GM23248 (cell line): ENCODE data around the gene TSPAN8. TPM values are rescaled to one million over a fixed set of nuclear protein-coding genes. Genes with fewer than 3 reads are reported as not detected.

Experiments used
- DNase-seq: peaks from one replicate; pipeline ENCODE4 v3.0.0-alpha.2; 2015
- H2AFZ ChIP-seq: fragments of 200-600 bp; sonication (generic); 2 replicates; pipeline ENCODE4 v1.6.1; 2016; ENCODE audit warnings: antibody characterized with exemption
- H3F3A ChIP-seq: fragments of 200-600 bp; sonication (generic); 2 replicates; pipeline ENCODE4 v1.6.1; 2016; ENCODE audit warnings: mild to moderate bottlenecking, antibody characterized with exemption, mixed run types; ENCODE audit not compliant: insufficient read depth
- H3K27ac ChIP-seq: fragments of 200-600 bp; sonication (generic); 2 replicates; pipeline ENCODE4 v1.5.1; 2016; ENCODE audit warnings: mild to moderate bottlenecking
- H3K27me3 ChIP-seq: fragments of 200-600 bp; sonication (generic); replicated peaks from 2 replicates; pipeline ENCODE4 v1.6.1; 2016; ENCODE audit warnings: mild to moderate bottlenecking; ENCODE audit not compliant: insufficient read depth
- H3K36me3 ChIP-seq: fragments of 200-600 bp; sonication (generic); 2 replicates; pipeline ENCODE4 v1.6.1; 2016; ENCODE audit warnings: low read depth, mild to moderate bottlenecking
- H3K4me1 ChIP-seq: fragments of 200-600 bp; sonication (generic); 2 replicates; pipeline ENCODE4 v1.6.1; 2016; ENCODE audit warnings: mild to moderate bottlenecking; ENCODE audit not compliant: insufficient read depth
- H3K4me2 ChIP-seq: fragments of 200-600 bp; sonication (generic); one replicate; pipeline ENCODE4 v1.6.1; 2016; ENCODE audit warnings: mild to moderate bottlenecking; ENCODE audit not compliant: unreplicated experiment
- H3K4me3 ChIP-seq: fragments of 200-600 bp; sonication (generic); 2 replicates; pipeline ENCODE4 v1.5.1; 2016; ENCODE audit warnings: mild to moderate bottlenecking
- H3K79me2 ChIP-seq: fragments of 200-600 bp; sonication (generic); 2 replicates; pipeline ENCODE4 v1.6.1; 2016; ENCODE audit warnings: mild to moderate bottlenecking; ENCODE audit not compliant: insufficient read depth
- H3K9ac ChIP-seq: fragments of 200-600 bp; sonication (generic); 2 replicates; pipeline ENCODE4 v1.6.1; 2016; ENCODE audit warnings: mild to moderate bottlenecking
- H3K9me2 ChIP-seq: fragments of 200-600 bp; sonication (generic); 2 replicates; pipeline ENCODE4 v1.6.1; 2016; ENCODE audit warnings: mixed run types, mild to moderate bottlenecking, moderate library complexity; ENCODE audit not compliant: insufficient read depth
- H3K9me3 ChIP-seq: fragments of 200-600 bp; sonication (generic); one replicate; pipeline ENCODE4 v1.6.1; 2017; ENCODE audit warnings: low read depth
- H4K20me1 ChIP-seq: fragments of 200-600 bp; sonication (generic); 2 replicates; pipeline ENCODE4 v1.6.0; 2016; ENCODE audit not compliant: insufficient read depth
- EZH2 ChIP-seq: fragments of 200-600 bp; sonication (generic); IDR thresholded peaks from 2 replicates; pipeline ENCODE4 v1.6.1; 2018; ENCODE audit warnings: antibody characterized with exemption, mild to moderate bottlenecking; ENCODE audit not compliant: insufficient read depth, poor library complexity, severe bottlenecking
- EZH2phosphoT487 ChIP-seq: fragments of 200-600 bp; sonication (generic); IDR thresholded peaks from 2 replicates; pipeline ENCODE4 v1.6.1; 2018; ENCODE audit warnings: antibody characterized with exemption, moderate library complexity, mild to moderate bottlenecking, low read depth; ENCODE audit not compliant: insufficient read depth
- WGBS, 2 experiments: methylation state at CpG; one replicate each; pipeline ENCODE4 v1.1.6; 2015 to 2017; ENCODE audit warnings: low lambda C conversion rate in 2 of 2, low coverage in 1 of 2; ENCODE audit errors: missing lambda C conversion rate in 2 of 2; 5-methylcytosine and 5-hydroxymethylcytosine counted together
- in situ Hi-C: fragments of 300-500 bp; cut with MboI; formaldehyde crosslinking; loops from 2 replicates; pipeline ENCODE4 v1.15.0; 2020
- polyA plus RNA-seq: library from polyadenylated mRNA; unstranded; fragments of >200 nt; fragmentation: Nextera tagmentation; extraction: Ambion mirVana; gene quantifications from 2 replicates; pipeline ENCODE4 v1.2.1, GENCODE V29; 2016
- total RNA-seq: library from RNA; depleted of rRNA; stranded (reverse); fragments of >200 nt; shearing (Covaris generic); gene quantifications from 2 replicates; pipeline ENCODE4 v1.2.3, GENCODE V29; 2014

The TSPAN8 gene
- total and polyA plus RNA-seq, 2 experiments from 2014 or later, result not detected

DNA sequence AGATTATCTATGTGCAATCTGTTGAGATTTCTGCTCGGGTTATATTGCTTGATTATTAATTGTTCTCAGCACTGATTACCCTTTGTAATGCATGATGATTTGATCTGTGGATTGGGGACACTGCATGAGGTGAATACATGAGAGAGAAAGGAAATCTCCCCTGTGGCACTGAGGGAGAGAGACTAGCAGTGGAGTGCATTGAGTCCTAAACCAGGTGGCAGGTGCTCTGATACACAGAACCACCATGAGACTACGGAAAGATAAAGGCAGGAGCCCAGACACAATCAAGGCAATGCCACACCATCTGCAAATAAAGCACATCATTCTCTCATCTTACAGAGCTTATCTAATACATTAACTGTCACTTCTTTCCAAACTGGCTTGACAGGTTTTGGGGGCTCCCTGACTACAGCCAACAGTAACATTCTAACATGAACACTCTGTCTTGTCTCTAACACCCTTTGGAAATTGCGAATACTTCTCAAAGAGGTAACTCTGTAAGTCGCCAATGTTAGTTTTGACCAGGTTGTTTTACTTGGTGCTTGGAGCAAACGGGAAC lies 37.6 kb upstream of the TSPAN8 start:
- H3K9me2 ChIP-seq, result no peaks in the 10 kb centered on the region
- in situ Hi-C loops, result no loop called here
- no peak overlapping the region for H3K27ac ChIP-seq

DNA sequence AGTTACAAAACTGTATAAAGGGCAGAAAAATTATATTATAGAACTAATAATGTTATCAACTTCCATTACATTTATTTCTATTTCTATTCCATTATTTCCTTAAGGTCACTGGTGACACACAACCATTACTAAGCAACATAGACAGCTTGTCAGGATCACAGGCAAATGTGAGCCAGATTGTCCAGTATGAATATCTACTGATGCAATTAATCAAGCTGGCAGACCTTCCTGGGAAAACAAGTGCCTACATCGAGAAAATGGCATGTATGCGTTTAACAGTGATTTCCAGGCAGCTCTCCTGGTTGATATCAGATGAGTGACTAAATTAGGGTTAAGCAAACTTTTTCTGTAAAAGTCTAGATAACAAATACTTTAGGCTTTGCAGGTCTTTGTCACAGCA lies 36.9 kb upstream of the TSPAN8 start:
- no peak overlapping the region for H3K27ac ChIP-seq
- DNase-seq, result no peak

More for the DNA sequence above, 37.6 kb upstream of the TSPAN8 start:
- no peak for TF ChIP-seq EZH2
- TF ChIP-seq EZH2phosphoT487, result no peak
- H3K4me1 ChIP-seq, result no peaks in the 10 kb centered on the region
- H2AFZ ChIP-seq, result no peak overlapping the region
- WGBS, 2 experiments, result 32 to 40% methylated on average over 5 of the region's 5 CpGs
- H3F3A ChIP-seq, result no peaks in the 10 kb centered on the region
- no peak overlapping the region for H3K4me3 ChIP-seq
- DNase-seq, result no peak
- no peaks in the 10 kb centered on the region for H3K79me2 ChIP-seq
- no peak overlapping the region for H3K9ac ChIP-seq
- no peaks in the 10 kb centered on the region for H3K9me3 ChIP-seq
- no peaks in the 10 kb centered on the region for H3K36me3 ChIP-seq
- H4K20me1 ChIP-seq, result no peaks in the 10 kb centered on the region
- no peaks in the 10 kb centered on the region for H3K27me3 ChIP-seq
- H3K4me2 ChIP-seq, result no peak overlapping the region

DNA sequence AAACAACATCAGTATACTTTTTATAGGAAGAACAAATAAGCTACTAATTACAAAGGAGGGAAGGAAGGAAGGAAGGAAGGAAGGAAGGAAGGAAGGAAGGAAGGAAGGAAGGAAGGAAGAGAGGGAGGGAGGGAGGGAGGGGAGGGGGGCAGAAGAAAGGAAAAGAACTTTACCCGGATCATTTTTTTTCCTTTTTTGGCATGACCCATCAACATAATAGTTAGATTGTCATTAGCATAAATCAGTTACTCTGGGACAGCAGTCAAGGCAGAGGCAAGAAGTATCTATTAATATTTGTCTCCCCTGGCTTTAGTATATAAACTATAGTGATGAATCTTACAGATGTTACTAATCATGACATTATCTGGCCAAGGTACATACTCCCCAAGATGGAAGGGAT lies 35.2 kb upstream of the TSPAN8 start:
- in situ Hi-C loops, result no loop called here
- Histone ChIP-seq H3K4me1 (no peaks in the 10 kb centered on the region), H3F3A (no peaks in the 10 kb centered on the region), H3K79me2 (no peaks in the 10 kb centered on the region), H3K27ac (no peak overlapping the region), H3K4me2 (no peak overlapping the region), H3K36me3 (no peaks in the 10 kb centered on the region), H3K27me3 (no peaks in the 10 kb centered on the region), H3K4me3 (no peak overlapping the region), H3K9ac (no peak overlapping the region), H3K9me3 (no peaks in the 10 kb centered on the region), H4K20me1 (no peaks in the 10 kb centered on the region), H3K9me2 (no peaks in the 10 kb centered on the region), H2AFZ (no peak overlapping the region)
- 0 to 6% methylated on average over 1 of the region's 1 CpG for WGBS, 2 experiments
- no peak for DNase-seq
- no peak for TF ChIP-seq EZH2phosphoT487
- TF ChIP-seq EZH2, result no peak

More for the DNA sequence above, 36.9 kb upstream of the TSPAN8 start:
- Histone ChIP-seq H3F3A (no peaks in the 10 kb centered on the region), H2AFZ (no peak overlapping the region), H3K36me3 (no peaks in the 10 kb centered on the region), H3K9me2 (no peaks in the 10 kb centered on the region), H3K4me2 (no peak overlapping the region), H3K27me3 (no peaks in the 10 kb centered on the region), H3K4me3 (no peak overlapping the region), H3K4me1 (no peaks in the 10 kb centered on the region), H3K9me3 (no peaks in the 10 kb centered on the region), H3K9ac (no peak overlapping the region), H3K79me2 (no peaks in the 10 kb centered on the region), H4K20me1 (no peaks in the 10 kb centered on the region)
- in situ Hi-C loops, result no loop called here
- 29 to 56% methylated on average over 2 of the region's 2 CpGs for WGBS, 2 experiments
- TF ChIP-seq EZH2phosphoT487 (no peak), EZH2 (no peak)

DNA sequence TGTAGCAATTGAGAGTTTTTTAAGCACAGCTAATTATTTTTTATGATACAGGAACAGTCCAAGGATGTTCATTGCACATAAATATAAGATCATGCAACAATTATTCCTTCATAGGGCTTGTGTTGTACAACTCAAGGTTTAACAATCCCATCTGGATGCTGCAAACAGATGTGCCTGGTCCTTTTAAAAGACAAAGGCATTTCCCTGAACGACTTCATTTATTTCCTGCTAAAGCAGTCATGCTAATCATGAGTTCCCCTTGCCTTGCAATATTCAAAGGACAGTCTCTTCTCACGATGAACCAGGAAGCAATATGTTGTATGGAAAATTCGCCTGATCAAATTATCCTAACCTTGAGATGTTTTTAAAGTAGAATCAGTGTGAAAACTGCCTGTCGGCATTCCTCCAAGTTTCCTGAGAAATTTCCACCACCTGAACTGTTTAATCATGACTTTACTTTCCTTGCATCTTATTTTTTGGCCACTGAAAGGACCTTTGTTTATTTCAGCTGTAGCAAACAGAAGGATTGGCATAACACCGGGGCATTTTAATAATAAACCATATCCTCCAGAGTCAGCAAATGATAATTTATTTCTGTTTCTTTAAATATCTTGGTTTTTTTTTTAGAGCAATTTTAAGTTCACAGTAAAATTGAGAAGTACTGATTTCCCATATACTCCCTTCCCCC lies 33.9 kb upstream of the TSPAN8 start:
- no peak overlapping the region for H3K4me3 ChIP-seq

More for the DNA sequence above, 33.9 kb upstream of the TSPAN8 start:
- Histone ChIP-seq H4K20me1 (no peaks in the 10 kb centered on the region), H3K36me3 (no peaks in the 10 kb centered on the region), H3K27ac (no peak overlapping the region), H3K9ac (no peak overlapping the region), H2AFZ (no peak overlapping the region), H3K9me2 (no peaks in the 10 kb centered on the region), H3K4me1 (no peaks in the 10 kb centered on the region), H3F3A (no peaks in the 10 kb centered on the region), H3K4me2 (no peak overlapping the region), H3K9me3 (no peaks in the 10 kb centered on the region), H3K27me3 (no peaks in the 10 kb centered on the region), H3K79me2 (no peaks in the 10 kb centered on the region)
- TF ChIP-seq EZH2phosphoT487, result no peak
- no peak for TF ChIP-seq EZH2
- no peak for DNase-seq
- in situ Hi-C loops, result no loop called here
- 21 to 26% methylated on average over 5 of the region's 5 CpGs for WGBS, 2 experiments
